GM18498 (cell line): ENCODE measurements around the gene CEP72.
"Not testable (repeated sequence)": the region's sequence is repeated elsewhere in the genome, so short reads cannot be mapped to it uniquely, and the experiment has no call there.

ENCODE experiments used
- ATAC-seq: cut with Tn5 transposase; IDR thresholded peaks from one replicate; pipeline ENCODE4 v1.9.1; 2021; ENCODE audit warnings: mild to moderate bottlenecking, moderate library complexity; ENCODE audit not compliant: unreplicated experiment

Gene CEP72

GRCh38 chr5:612498-613424 lies 621 bp downstream of the CEP72 start:
- ATAC-seq, result peak; percentile 35

GRCh38 chr5:616484-617039 lies 4.4 kb downstream of the CEP72 start:
- ATAC-seq, result no peak

- no peak for ATAC-seq
Observed at GRCh38 chr5:617896-618295, 5.8 kb downstream of the CEP72 start.

- no peak for ATAC-seq
Observed at GRCh38 chr5:618450-618849, 6.3 kb downstream of the CEP72 start.

GRCh38 chr5:619444-619843 lies 7.3 kb downstream of the CEP72 start:
- ATAC-seq, result no peak

- ATAC-seq, result no peak
Observed at GRCh38 chr5:620152-620551, 8.0 kb downstream of the CEP72 start.

GRCh38 chr5:620586-621180 lies 8.5 kb downstream of the CEP72 start:
- ATAC-seq, result no peak

GRCh38 chr5:621341-621761 lies 9.2 kb downstream of the CEP72 start:
- ATAC-seq, result no peak

GRCh38 chr5:622359-622758 lies 10.2 kb downstream of the CEP72 start:
- no peak for ATAC-seq

- no peak for ATAC-seq
Observed at GRCh38 chr5:622946-623522, 10.9 kb downstream of the CEP72 start.

GRCh38 chr5:623531-623930 lies 11.4 kb downstream of the CEP72 start:
- no peak for ATAC-seq

- no peak for ATAC-seq
Observed at GRCh38 chr5:624118-624950, 12.2 kb downstream of the CEP72 start.

- ATAC-seq, result no peak
Observed at GRCh38 chr5:624951-625230, 12.8 kb downstream of the CEP72 start.

GRCh38 chr5:625516-625915 lies 13.4 kb downstream of the CEP72 start:
- no peak for ATAC-seq

GRCh38 chr5:626850-627249 lies 14.7 kb downstream of the CEP72 start:
- ATAC-seq, result no peak

GRCh38 chr5:627840-628239 lies 15.7 kb downstream of the CEP72 start:
- ATAC-seq, result no peak

- ATAC-seq, result not testable (repeated sequence)
Observed at GRCh38 chr5:628351-629205, 16.4 kb downstream of the CEP72 start.

- no peak for ATAC-seq
Observed at GRCh38 chr5:633501-633955, 21.4 kb downstream of the CEP72 start.

GRCh38 chr5:634191-634590 lies 22.1 kb downstream of the CEP72 start:
- no peak for ATAC-seq
